Camera-type eye (tissue), 1 donor: ENCODE data around the gene DDX25. TPM values are rescaled to one million over a fixed set of nuclear protein-coding genes. Genes with fewer than 3 reads are reported as not detected.

Experiments
- total RNA-seq: library from RNA; depleted of rRNA; stranded (reverse); fragments of >200 nt; gene quantifications from one replicate; pipeline ENCODE4 v1.2.3, GENCODE V29; 2014

Gene DDX25
- 5.6 TPM for total RNA-seq

DNA sequence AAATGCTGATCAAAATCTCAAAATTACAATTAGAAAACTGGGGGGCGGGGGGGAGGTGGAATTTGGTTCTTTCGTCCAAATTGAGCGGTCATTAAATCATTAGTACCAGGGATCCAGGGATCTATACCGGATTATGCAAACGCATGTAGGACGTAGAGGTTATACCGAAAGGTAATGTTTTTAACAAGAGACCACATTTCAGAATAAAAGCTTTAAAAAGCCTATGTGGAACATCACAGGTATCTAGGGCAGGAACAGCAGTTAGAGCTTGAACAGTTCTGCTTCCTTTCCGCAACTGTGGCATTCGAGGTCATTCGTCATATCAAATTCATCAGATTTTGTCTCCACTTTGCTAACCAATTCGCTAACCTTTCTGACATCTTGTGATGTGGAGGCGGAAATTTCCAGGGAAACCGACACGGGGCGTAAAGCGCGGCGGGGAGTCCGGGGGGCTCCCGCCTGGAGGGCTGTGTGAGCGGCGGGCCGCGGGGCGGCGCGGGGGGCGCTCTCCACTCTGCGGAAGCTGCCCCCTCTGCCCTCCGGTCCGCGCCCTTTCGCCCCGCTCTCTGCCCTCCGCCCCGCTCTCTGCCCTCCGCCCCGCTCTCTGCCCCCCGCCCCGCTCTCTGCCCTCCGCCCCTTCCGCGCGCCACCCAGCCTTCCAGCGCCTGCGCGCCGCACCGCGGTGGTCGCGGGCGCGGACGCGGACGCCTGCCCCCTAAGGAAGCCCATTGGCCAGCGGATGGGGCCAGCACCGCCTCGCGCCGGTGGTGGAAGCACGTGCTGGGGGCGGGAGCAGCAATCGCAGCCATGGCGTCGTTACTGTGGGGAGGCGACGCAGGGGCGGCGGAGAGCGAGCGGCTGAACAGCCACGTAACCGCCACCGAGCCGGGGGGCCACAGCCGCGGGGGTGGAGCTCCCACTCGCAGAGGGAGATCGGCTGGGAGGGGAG is at the start of gene DDX25:
Gene DDX25, plus strand, starts transcription at position 798 of the 949 bp plus-strand sequence. Its CDS starts 10 bp downstream, at position 808.

DNA sequence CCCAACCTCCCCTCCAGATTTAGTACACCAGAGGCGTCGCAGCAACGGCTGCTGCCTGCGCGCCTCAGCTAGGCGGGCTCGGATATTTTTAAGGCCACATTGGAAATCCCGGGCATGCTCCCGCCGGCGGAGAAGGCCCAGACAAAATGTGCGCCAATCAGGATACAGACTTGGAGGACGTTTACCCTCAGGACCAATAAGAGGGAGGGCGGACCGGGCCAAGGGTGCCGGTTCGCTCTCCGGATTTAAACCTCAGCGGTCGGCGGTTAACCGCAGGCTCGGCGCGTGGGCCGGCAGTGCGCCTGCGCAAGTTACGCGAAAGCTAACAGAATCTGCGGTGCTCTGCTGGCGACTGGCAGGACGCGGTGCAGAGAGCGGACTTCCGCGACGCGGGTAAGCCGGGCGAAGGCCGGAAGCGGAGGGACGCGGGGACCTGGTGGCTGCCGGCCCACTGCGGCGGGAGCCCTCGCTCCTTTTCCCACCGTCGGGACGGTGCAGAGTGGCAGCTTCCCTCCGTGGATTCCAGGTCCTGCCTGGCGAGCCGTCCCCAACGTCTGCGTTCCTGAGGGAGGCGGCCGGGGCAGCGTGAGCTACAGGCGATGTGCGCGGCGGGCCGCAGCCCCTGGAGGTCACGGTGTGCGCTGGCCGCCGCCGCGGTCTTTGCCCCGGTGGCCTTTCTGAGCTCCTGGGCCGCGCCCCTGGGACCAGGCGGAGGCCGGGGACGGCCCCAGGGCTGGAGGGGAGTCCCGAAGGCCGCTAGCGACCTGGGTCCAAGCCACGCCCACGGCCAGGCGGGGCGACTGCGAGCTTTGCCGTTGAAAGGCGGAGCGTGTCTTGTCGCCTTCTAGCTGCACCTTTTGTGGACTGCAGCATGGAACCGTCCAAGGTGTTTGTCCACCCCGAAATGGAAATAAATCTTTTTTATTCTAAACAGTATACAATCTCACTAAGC is 16.7 kb upstream of the DDX25 start, which contains the start of gene HYLS1:
Gene HYLS1, plus strand, starts transcription at position 296 of the 952 bp plus-strand sequence. CDS start 11,701 bp downstream, outside the sequence.

DNA sequence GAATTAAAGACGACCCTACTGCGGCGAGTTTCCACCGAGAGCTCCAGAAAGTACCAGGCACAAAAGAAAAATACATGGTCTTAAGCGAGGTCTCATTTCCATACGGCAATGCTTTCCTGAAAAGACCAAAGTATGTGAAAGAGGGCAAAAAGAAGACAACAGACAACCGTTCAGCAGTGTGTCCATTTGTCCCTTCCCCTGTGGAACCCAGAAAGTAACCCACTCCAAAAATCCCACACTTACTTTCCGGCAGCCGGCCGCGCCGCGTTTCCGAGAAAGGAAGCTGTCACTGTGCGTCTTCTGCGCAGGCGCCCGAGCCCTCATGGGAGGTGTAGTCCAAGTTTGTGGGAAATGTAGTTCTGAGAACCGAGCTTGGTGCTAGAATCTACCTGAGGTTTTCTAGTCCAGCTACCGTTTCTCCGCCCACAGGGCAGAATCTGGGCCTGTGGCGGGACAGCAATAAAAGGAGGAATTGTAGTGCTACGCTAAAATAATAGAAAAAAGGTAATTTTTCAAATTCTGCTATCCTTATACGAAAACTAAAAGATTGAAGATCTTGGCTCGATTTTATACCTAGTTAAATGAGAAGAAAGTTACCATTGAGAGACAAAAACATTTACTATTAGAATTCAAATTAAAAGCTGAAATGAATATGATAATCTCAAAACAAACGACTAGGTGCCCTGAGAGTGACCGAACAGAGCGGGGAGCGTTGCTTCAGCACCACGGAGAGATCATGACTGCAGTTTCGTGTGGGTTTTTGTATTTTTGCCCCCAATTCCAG is 1.2 kb upstream of the DDX25 start, which contains the start of gene PUS3:
Gene PUS3, minus strand, starts transcription at position 280 of the 784 bp plus-strand sequence. CDS start 6,922 bp downstream, outside the sequence.

DNA sequence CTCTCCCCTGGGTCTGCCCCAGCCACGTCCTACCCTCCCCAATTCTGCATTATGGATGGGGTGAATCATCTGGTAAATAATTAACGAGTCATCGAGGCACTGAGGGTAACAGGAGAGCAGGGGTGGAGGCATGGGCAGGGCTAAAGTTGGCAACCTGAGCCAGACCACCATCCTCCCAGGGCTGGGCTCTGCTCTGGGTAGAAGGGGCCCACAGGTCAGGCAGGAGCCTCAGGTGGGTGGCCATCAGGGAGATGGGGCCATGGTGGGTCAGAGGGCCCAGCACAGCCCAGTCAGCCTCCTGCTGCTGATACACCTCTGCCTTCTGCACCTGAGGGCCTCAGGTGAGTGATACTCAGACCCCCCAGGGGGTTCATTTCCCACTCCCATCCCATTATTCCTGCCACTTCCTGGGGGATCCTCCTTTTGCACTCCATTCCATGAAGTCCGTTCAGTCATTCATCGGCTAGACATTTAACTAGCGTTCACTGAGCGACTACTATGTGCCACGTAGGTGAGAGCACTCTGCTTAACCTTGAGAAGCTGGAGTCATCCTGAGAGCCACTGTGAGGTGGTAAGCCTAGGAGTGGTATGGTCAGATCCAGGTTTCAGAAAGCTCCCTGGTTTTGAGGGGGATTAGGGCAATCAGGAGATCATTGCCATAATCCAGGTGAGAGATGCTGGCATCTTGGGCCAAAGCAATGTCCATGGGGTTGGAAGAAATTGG is 41.7 kb downstream of the DDX25 start, which contains the start of gene VSIG10L2:
Gene VSIG10L2, plus strand, starts transcription at position 248 of the 724 bp plus-strand sequence. Its CDS starts 12 bp downstream, at position 260.

Other genes with a start within 250 kb of the DDX25 start
- gene ACRV1, start 223.7 kb upstream of the DDX25 start, total RNA-seq: not detected
- not detected for gene PATE1, start 158.2 kb upstream of the DDX25 start, total RNA-seq
- gene PATE2, start 125.7 kb upstream of the DDX25 start, total RNA-seq: not detected
- not detected for gene PATE3, start 116.4 kb upstream of the DDX25 start, total RNA-seq
- gene PATE4, start 71.2 kb upstream of the DDX25 start, total RNA-seq: not detected
- gene HYLS1, start 16.8 kb upstream of the DDX25 start, total RNA-seq: 5.3 TPM
- gene PUS3, start 1.3 kb upstream of the DDX25 start, total RNA-seq: 15.2 TPM
- gene VSIG10L2, start 41.5 kb downstream of the DDX25 start, total RNA-seq: not detected
- 192 TPM for gene CDON, start 158.4 kb downstream of the DDX25 start, total RNA-seq